HCT116 (cell line): ENCODE data around the gene NR2C2AP. TPM values are rescaled to one million over a fixed set of nuclear protein-coding genes. Genes with fewer than 3 reads are reported as not detected.
"Not testable (repeated sequence)": the region's sequence is repeated elsewhere in the genome, so short reads cannot be mapped to it uniquely, and the experiment has no call there.

Source experiments
- ATAC-seq: fragments of 200-7000 bp; cut with Tn5 transposase; 2 replicates; pipeline ENCODE4 v1.9.1; 2020; ENCODE audit warnings: mild to moderate bottlenecking, moderate library complexity
- BruUV-seq: library from RNA; stranded (reverse); fragments of 400-500 nt; replicated peaks from 2 replicates; lab custom pipeline; 2021; lab: Mats Ljungman, UMichigan
- CTCF ChIA-PET: fragments of 300-600 bp; sonication (Branson Sonifier 250); formaldehyde crosslinking; loops from one replicate; lab custom pipeline; 2021; ENCODE audit warnings: antibody characterized with exemption; lab: Charles Lee
- POLR2A ChIA-PET: fragments of 300-600, 350-600 bp; sonication (Branson Sonifier 250); formaldehyde crosslinking; loops from one replicate; lab custom pipeline; 2021; ENCODE audit warnings: antibody characterized with exemption; lab: Charles Lee
- RAD21 ChIA-PET, 2 experiments: fragments of 300-600 bp; sonication (Branson Sonifier 250); formaldehyde crosslinking; loops; one replicate each; lab custom pipeline; 2023; ENCODE audit warnings: low total read pairs in 2 of 2; ENCODE audit not compliant: uncharacterized antibody in 2 of 2, unreplicated experiment in 2 of 2, low non-redundant PET in 1 of 2; lab: Charles Lee
- DNase-seq: peaks from one replicate; pipeline ENCODE4 v3.0.0-alpha.2; 2010; ENCODE audit warnings: low read depth, low spot score
- H2AFZ ChIP-seq: fragments of 200-600 bp; shearing (Covaris generic), sonication (generic); 2 replicates; pipeline ENCODE4 v1.6.1; 2017; ENCODE audit warnings: low read depth, mixed run types, mixed read lengths, antibody characterized with exemption, low read length; ENCODE audit not compliant: poor library complexity, severe bottlenecking
- H3K27ac ChIP-seq: 2 replicates; pipeline ENCODE4 v1.5.1; 2012; ENCODE audit warnings: low read depth, low read length
- H3K27me3 ChIP-seq: fragments of 200-600 bp; sonication (generic); 2 replicates; pipeline ENCODE4 v1.6.1; 2016; ENCODE audit warnings: mixed run types, low read length, mixed read lengths; ENCODE audit not compliant: insufficient read depth
- H3K36me3 ChIP-seq, 2 experiments: fragments of 200-500 bp in 1 of 2; fragments of 200-600 bp in 1 of 2; sonication (Bioruptor generic) in 1 of 2; sonication (generic) in 1 of 2; 2 replicates each; pipeline versions ENCODE4 v1.5.1 to v1.6.1; 2014 to 2016; ENCODE audit warnings: low read length in 2 of 2, inconsistent platforms in 1 of 2, mixed read lengths in 1 of 2, mixed run types in 1 of 2; ENCODE audit not compliant: insufficient read depth in 2 of 2, control insufficient read depth in 1 of 2
- H3K4me1 ChIP-seq, 2 experiments: fragments of 200-600 bp in 1 of 2; sonication (generic) in 1 of 2; 2 replicates each; pipeline versions ENCODE4 v1.5.1 to v1.6.1; 2012 to 2017; ENCODE audit warnings: low read length in 2 of 2, inconsistent platforms in 1 of 2, mild to moderate bottlenecking in 1 of 2, mixed read lengths in 1 of 2, mixed run types in 1 of 2, moderate library complexity in 1 of 2; ENCODE audit not compliant: insufficient read depth in 2 of 2, control insufficient read depth in 1 of 2
- H3K4me2 ChIP-seq: fragments of 200-600 bp; sonication (generic); 2 replicates; pipeline ENCODE4 v1.6.1; 2017; ENCODE audit warnings: mixed run types, low read length, mixed read lengths
- H3K4me3 ChIP-seq, 2 experiments: fragments of 200-600 bp in 1 of 2; sonication (generic) in 1 of 2; replicated peaks in 1 of 2; 2 replicates each; pipeline ENCODE4 v1.5.1; 2011 to 2016; ENCODE audit warnings: low read length in 2 of 2, control low read depth in 1 of 2, low read depth in 1 of 2, mild to moderate bottlenecking in 1 of 2, mixed read lengths in 1 of 2, mixed run types in 1 of 2
- H3K79me2 ChIP-seq: fragments of 200-600 bp; sonication (generic); 2 replicates; pipeline ENCODE4 v1.6.1; 2017; ENCODE audit warnings: mild to moderate bottlenecking, mixed run types, low read length, moderate library complexity, mixed read lengths; ENCODE audit not compliant: insufficient read depth
- H3K9ac ChIP-seq: fragments of 200-600 bp; sonication (generic); 2 replicates; pipeline ENCODE4 v1.6.1; 2016; ENCODE audit warnings: low read length, mixed read lengths
- H3K9me2 ChIP-seq: fragments of 200-600 bp; sonication (generic), shearing (Covaris generic); 2 replicates; pipeline ENCODE4 v1.6.1; 2017; ENCODE audit warnings: mixed run types, mild to moderate bottlenecking, moderate library complexity; ENCODE audit not compliant: insufficient read depth
- H3K9me3 ChIP-seq, 2 experiments: fragments of 200-500 bp in 1 of 2; fragments of 200-600 bp in 1 of 2; sonication (Bioruptor generic) in 1 of 2; sonication (generic) in 1 of 2; 2 replicates each; pipeline ENCODE4 v1.6.1; 2014 to 2017; ENCODE audit warnings: low read length in 2 of 2, mixed read lengths in 2 of 2, inconsistent platforms in 1 of 2, low read depth in 1 of 2, mild to moderate bottlenecking in 1 of 2, mixed run types in 1 of 2, moderate library complexity in 1 of 2; ENCODE audit not compliant: control insufficient read depth in 1 of 2, insufficient read depth in 1 of 2
- H4K20me1 ChIP-seq: fragments of 200-600 bp; sonication (generic), shearing (Covaris generic); 2 replicates; pipeline ENCODE4 v1.6.1; 2017; ENCODE audit warnings: mixed run types, mild to moderate bottlenecking, moderate library complexity; ENCODE audit not compliant: insufficient read depth
- EGR1 ChIP-seq: IDR thresholded peaks from 2 replicates; pipeline ENCODE4 v1.6.1; 2012; ENCODE audit warnings: low read depth
- FOSL1 ChIP-seq: IDR thresholded peaks from 2 replicates; pipeline ENCODE4 v1.6.1; 2012; ENCODE audit warnings: low read depth
- POLR2AphosphoS5 ChIP-seq: IDR thresholded peaks from 2 replicates; pipeline ENCODE4 v1.6.1; 2011; ENCODE audit warnings: mild to moderate bottlenecking, low read depth, low read length, moderate library complexity
- SIN3A ChIP-seq: IDR thresholded peaks from 2 replicates; pipeline ENCODE4 v1.6.1; 2012; ENCODE audit warnings: low read depth
- YY1 ChIP-seq: IDR thresholded peaks from 2 replicates; pipeline ENCODE4 v1.6.1; 2011; ENCODE audit warnings: low read length, low read depth, moderate library complexity, mild to moderate bottlenecking; ENCODE audit not compliant: insufficient replicate concordance; ENCODE audit errors: extremely low read depth
- intact Hi-C: fragments of 100-400 bp; cut with micrococcal nuclease; formaldehyde crosslinking; loops from 2 replicates; pipeline ENCODE4 v1.10.0; 2022
- total RNA-seq: library from RNA; stranded (reverse); gene quantifications from one replicate; pipeline ENCODE4 v1.2.1, GENCODE V29; 2021; ENCODE audit not compliant: unreplicated experiment
- TF ChIP-seq, protein P1 (sequence below): IDR thresholded peaks from 2 replicates; pipeline ENCODE4 v1.6.1; 2012; ENCODE audit warnings: low read depth
- TF ChIP-seq, protein P2 (sequence below), 3 experiments: fragments of 200-600 bp in 1 of 3; sonication (generic) in 1 of 3; IDR thresholded peaks in 2 of 3; conservative IDR thresholded peaks in 1 of 3; 2 replicates each; pipeline ENCODE4 v1.5.1; 2012 to 2017; ENCODE audit warnings: low read depth in 2 of 3, low read length in 2 of 3, antibody characterized with exemption in 1 of 3, borderline replicate concordance in 1 of 3, control low read depth in 1 of 3, mild to moderate bottlenecking in 1 of 3, mixed read lengths in 1 of 3, mixed run types in 1 of 3, moderate library complexity in 1 of 3; ENCODE audit not compliant: insufficient read depth in 1 of 3

Gene NR2C2AP
- total RNA-seq, 1 experiment from 2014 or later: 45.3 TPM

DNA sequence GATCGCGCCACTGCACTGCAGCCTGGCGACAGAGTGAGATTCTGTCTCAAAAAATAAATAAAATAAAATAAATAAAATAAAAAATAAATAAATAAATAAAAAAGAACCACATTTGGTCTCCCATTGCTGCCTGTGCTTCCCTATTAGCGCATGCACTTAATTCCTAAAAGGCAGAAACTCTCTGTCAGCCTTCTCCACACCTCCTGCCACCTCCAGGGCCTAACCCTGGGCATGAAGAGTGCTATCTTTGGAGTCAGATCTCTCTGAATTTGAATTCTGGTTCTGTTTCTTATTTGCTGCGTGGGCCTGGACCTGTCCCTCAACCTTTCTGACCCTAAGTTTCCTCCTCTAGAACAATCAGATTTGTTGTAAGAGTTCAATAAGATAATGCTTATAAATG, 19.8 kb upstream of the NR2C2AP start:
- no peak overlapping the region for H3K27ac ChIP-seq
- H4K20me1 ChIP-seq: no peaks in the 10 kb centered on the region
- no TSS peak for BruUV-seq
- CTCF ChIA-PET: no interaction called here
- no peak overlapping the region for H3K4me2 ChIP-seq
- no peak overlapping the region for H2AFZ ChIP-seq
- peaks cover 9 to 14% of the 10 kb centered on the region in 2 experiments for H3K4me1 ChIP-seq
- RAD21 ChIA-PET: no interaction called here
- POLR2A ChIA-PET: no interaction called here
- H3K4me3 ChIP-seq: no peak overlapping the region
- TF ChIP-seq SIN3A: no peak
- intact Hi-C loops: no loop called here
- peaks cover 0 to 3% of the 10 kb centered on the region in 2 experiments; a peak in 1 of 4 replicates for H3K9me3 ChIP-seq
- ATAC-seq (no peak), DNase-seq (no peak)
- no peak overlapping the region for H3K9ac ChIP-seq
- H3K27me3 ChIP-seq: no peaks in the 10 kb centered on the region
- no peaks in the 10 kb centered on the region for H3K9me2 ChIP-seq
- no peaks in the 10 kb centered on the region for H3K79me2 ChIP-seq
- H3K36me3 ChIP-seq: no peaks in the 10 kb centered on the region

GRCh38 chr19:19221000-19221399, 17.8 kb upstream of the NR2C2AP start:
- ATAC-seq, POLR2A ChIA-PET, H3K9me3 ChIP-seq, H4K20me1 ChIP-seq, H3K27ac ChIP-seq, CTCF ChIA-PET, H3K9ac ChIP-seq, H3K27me3 ChIP-seq, H3K36me3 ChIP-seq, H3K4me3 ChIP-seq, DNase-seq, H3K4me2 ChIP-seq, RAD21 ChIA-PET, H3K79me2 ChIP-seq, H3K9me2 ChIP-seq, BruUV-seq, intact Hi-C loops, H2AFZ ChIP-seq: not testable (repeated sequence)
- peaks cover 13 to 22% of the 10 kb centered on the region in 2 experiments for H3K4me1 ChIP-seq

DNA sequence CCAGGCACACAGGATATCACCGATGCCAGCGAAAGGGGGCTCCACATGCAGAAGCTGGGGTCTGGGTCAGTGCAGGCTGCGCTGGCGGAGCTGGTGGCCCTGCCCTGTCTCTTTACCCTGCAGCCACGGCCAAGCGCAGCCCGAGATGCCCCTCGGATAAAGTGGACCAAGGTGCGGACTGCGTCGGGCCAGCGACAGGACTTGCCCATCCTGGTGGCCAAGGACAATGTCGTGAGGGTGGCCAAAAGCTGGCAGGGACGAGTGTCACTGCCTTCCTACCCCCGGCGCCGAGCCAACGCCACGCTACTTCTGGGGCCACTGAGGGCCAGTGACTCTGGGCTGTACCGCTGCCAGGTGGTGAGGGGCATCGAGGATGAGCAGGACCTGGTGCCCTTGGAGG, 15.7 kb upstream of the NR2C2AP start:
- RAD21 ChIA-PET: no interaction called here
- CTCF ChIA-PET: no interaction called here
- Histone ChIP-seq H3K9ac (no peak overlapping the region), H3K36me3 (no peaks in the 10 kb centered on the region), H3K9me2 (no peaks in the 10 kb centered on the region), H3K27ac (no peak overlapping the region), H3K9me3 (peaks cover 0 to 1% of the 10 kb centered on the region in 2 experiments; a peak in 1 of 4 replicates), H3K4me3 (no peak overlapping the region), H3K4me2 (no peak overlapping the region), H3K27me3 (no peaks in the 10 kb centered on the region), H3K79me2 (no peaks in the 10 kb centered on the region), H3K4me1 (peaks cover 5 to 8% of the 10 kb centered on the region in 2 experiments; a peak in 2 of 4 replicates), H2AFZ (no peak overlapping the region), H4K20me1 (no peaks in the 10 kb centered on the region)
- no peak for TF ChIP-seq POLR2AphosphoS5
- TF ChIP-seq FOSL1: no peak
- no peak for TF ChIP-seq EGR1
- TF ChIP-seq, protein P1, sequence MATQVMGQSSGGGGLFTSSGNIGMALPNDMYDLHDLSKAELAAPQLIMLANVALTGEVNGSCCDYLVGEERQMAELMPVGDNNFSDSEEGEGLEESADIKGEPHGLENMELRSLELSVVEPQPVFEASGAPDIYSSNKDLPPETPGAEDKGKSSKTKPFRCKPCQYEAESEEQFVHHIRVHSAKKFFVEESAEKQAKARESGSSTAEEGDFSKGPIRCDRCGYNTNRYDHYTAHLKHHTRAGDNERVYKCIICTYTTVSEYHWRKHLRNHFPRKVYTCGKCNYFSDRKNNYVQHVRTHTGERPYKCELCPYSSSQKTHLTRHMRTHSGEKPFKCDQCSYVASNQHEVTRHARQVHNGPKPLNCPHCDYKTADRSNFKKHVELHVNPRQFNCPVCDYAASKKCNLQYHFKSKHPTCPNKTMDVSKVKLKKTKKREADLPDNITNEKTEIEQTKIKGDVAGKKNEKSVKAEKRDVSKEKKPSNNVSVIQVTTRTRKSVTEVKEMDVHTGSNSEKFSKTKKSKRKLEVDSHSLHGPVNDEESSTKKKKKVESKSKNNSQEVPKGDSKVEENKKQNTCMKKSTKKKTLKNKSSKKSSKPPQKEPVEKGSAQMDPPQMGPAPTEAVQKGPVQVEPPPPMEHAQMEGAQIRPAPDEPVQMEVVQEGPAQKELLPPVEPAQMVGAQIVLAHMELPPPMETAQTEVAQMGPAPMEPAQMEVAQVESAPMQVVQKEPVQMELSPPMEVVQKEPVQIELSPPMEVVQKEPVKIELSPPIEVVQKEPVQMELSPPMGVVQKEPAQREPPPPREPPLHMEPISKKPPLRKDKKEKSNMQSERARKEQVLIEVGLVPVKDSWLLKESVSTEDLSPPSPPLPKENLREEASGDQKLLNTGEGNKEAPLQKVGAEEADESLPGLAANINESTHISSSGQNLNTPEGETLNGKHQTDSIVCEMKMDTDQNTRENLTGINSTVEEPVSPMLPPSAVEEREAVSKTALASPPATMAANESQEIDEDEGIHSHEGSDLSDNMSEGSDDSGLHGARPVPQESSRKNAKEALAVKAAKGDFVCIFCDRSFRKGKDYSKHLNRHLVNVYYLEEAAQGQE: no peak
- TF ChIP-seq, protein P2, sequence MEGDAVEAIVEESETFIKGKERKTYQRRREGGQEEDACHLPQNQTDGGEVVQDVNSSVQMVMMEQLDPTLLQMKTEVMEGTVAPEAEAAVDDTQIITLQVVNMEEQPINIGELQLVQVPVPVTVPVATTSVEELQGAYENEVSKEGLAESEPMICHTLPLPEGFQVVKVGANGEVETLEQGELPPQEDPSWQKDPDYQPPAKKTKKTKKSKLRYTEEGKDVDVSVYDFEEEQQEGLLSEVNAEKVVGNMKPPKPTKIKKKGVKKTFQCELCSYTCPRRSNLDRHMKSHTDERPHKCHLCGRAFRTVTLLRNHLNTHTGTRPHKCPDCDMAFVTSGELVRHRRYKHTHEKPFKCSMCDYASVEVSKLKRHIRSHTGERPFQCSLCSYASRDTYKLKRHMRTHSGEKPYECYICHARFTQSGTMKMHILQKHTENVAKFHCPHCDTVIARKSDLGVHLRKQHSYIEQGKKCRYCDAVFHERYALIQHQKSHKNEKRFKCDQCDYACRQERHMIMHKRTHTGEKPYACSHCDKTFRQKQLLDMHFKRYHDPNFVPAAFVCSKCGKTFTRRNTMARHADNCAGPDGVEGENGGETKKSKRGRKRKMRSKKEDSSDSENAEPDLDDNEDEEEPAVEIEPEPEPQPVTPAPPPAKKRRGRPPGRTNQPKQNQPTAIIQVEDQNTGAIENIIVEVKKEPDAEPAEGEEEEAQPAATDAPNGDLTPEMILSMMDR (IDR thresholded peaks at IDR 0.05 in 2 of 3, conservative IDR thresholded peaks at IDR 0.05 in 1 of 3; ENCODE audit: borderline replicate concordance in 1 of 3, insufficient read depth in 1 of 3, low read depth in 2 of 3, low read length in 2 of 3): no peak
- TF ChIP-seq YY1: no peak
- ATAC-seq (no peak), DNase-seq (no peak)
- POLR2A ChIA-PET: no interaction called here
- intact Hi-C loops: no loop called here
- BruUV-seq: no TSS peak
